HG03442 (cell line): Measurements from ENCODE around the gene AJM1.
"Not testable (repeated sequence)": the region's sequence is repeated elsewhere in the genome, so short reads cannot be mapped to it uniquely, and the experiment has no call there.

Experiments
- ATAC-seq: cut with Tn5 transposase; IDR thresholded peaks from one replicate; pipeline ENCODE4 v1.9.1; 2021; ENCODE audit warnings: mild to moderate bottlenecking, moderate library complexity; ENCODE audit not compliant: unreplicated experiment

AJM1 gene

DNA sequence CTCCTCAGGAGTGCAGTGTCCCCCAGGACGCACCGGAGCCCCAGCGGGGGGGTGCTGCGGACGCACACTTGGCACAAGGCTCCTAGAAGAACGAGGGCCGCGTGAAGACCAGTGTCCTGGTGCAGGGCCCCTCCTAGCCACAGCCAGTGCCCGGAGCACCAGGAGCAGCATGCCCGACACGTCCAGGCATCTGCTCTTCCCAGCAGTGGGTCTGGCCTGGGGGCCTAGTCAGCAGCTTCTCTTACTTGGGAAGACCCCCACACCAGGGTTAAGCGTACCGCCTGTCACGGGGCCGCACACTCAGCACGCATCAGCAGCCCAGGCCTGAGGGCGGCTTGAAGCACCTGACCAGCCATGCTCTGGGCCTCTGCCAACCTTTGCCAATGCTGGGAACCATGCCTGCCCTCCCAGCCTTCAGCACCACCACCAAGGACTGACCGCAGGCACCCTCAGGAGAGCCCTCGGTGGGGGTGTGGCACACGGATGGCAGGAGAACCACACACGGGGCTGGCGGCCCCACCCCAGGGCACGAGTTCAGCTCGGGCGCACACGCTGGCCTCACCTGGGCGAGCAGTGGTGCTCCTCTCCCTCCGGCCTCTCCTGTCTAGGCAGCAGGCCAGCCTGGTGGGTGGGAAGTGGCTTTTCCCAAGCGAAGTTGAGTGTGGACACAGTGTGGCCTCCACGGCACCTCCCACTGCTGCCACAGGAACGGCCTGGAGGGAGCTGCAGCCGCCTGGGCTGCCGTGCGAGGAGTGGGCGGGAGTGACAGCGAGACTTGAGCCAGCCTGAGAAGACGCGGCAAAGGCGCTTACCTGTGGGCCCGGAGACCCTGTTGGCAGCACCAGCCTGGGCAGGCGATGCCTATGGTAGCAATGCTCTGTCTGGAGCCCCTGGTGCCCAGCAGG is 12.0 kb upstream of the AJM1 start:
- no peak for ATAC-seq

DNA sequence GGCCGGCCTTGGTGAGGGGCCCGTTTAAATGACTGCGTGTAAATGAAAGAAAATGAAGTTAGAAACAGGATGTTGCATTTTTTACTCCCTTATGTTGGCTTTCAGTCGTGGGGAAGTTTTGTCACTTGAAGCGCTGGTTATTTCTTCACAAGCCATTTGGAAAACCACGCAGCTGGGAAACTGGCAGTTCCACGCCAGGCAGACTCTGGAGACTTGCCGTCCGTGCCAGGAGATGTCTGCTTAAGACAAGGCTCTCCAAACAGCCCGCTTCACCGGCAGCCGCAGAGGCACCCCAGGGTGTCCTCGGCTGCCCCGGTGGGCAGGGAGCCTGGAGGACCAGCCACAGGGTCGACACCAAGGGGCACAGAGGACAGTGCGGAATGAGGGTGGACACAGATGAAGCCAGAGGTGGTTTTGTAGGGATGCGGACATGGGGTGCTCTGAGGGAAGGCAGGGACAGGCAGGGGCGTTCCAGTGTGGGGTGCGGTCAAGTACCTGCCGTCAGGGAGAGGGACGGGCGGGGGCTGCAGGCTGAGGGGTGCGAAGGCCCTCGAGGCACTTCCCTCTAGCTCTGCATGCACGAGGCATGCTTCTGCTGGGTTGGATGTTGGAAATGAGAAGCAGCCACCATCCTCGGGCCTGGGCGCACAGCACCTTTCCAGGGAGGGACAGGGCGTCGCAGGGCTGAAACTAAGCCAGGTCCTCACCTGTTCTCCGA is 11.1 kb upstream of the AJM1 start:
- ATAC-seq, result no peak

DNA sequence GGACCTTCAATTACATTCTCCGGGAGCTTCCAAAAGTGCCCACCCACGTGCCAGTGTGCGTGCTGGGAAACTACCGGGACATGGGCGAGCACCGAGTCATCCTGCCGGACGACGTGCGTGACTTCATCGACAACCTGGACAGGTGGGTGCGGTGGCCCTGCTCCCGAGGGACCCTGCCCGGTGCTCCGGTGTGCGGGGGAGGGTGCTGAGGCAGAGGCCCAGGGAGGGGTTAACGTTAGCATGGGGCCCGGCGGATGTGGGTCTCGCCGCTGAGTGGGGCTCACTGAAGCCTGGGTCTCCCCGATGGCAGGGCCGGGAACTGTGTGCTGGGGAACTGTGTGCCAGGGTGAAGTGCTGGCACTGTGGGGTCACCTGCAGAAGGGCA is 10.6 kb upstream of the AJM1 start:
- ATAC-seq, result no peak

DNA sequence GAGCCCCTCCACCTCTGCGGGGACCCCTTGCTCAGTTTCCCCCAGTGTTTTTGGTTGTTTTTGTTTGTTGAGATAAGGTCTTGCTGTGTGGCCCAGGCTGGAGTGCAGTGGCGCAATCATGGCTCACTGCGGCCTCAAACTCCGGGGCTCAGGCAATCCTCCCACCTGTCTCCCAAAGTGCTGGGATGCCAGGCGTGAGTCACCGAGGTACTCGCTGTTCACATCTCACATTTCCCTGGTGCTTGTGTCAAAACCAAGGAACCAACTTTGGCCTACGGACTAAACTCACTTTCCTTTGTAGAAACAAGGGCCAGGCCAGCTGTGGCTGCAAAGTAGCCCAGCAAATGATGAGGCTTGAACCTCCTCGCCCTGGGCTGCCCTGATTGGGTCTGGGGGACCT is 9.7 kb upstream of the AJM1 start:
- ATAC-seq, result no peak

DNA sequence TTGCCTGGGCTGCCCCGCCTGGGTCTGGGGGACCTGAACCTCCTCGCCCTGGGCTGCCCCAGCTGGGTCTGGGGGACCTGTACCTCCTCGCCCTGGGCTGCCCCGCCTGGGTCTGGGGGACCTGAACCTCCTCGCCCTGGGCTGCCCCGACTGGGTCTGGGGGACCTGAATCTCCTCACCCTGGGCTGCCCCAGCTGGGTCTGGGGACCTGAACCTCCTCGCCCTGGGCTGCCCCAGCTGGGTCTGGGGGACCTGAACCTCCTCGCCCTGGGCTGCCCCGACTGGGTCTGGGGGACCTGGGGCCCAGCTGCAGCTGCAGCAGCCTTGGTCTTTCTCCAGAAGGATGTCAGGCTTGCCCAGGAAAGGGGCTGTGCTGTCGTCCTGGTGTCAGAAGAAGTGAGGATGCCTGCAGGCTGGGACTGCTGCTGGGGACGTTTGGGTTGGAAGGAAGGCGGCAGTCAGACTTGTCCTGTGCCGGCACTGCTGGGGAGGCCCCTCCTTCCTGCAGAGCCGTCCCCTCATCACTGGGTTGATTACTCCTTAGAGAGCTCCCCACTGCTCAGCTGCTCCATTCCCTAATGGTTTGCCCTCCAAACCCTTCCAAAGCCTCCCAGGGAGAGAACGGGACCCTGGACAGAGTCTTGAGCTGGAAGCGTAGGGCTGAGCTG is 8.8 kb upstream of the AJM1 start:
- not testable (repeated sequence) for ATAC-seq

DNA sequence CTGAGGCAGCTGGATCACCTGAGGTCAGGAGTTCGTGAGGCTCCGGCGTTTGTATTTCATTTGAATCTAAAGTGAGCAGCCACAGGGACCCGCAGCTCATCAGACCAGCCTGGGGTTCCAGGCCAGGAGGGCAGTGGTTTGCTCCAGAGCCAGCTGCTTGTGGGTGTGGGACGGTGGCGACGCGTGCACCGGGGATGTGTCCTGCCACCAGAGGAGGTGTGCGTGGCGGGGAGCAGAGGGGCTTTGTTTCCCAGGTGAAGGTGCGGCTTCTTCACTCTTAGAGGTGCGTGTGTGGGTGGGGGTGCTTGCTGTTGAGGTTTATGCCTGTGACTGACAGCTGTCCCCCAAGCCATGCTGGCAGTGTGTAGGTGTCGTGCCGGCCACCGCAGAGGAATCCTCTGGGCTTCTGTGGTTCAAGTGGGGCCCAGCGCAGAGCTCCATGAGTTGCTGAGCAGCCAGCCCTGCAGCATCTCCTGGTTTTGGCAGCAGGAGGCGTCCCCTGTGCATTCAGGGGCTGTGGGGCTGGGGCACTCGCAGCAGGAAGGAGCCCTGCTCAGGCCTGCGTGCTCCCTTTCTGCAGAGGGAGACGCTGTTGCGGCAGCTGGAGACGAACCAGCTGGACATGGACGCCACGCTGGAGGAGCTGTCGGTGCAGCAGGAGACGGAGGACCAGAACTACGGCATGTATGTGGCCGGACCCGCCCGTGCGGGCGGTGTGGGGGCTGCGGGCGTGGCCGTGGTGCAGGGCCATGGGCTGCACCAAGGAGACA is 6.9 kb upstream of the AJM1 start:
- ATAC-seq, result no peak

DNA sequence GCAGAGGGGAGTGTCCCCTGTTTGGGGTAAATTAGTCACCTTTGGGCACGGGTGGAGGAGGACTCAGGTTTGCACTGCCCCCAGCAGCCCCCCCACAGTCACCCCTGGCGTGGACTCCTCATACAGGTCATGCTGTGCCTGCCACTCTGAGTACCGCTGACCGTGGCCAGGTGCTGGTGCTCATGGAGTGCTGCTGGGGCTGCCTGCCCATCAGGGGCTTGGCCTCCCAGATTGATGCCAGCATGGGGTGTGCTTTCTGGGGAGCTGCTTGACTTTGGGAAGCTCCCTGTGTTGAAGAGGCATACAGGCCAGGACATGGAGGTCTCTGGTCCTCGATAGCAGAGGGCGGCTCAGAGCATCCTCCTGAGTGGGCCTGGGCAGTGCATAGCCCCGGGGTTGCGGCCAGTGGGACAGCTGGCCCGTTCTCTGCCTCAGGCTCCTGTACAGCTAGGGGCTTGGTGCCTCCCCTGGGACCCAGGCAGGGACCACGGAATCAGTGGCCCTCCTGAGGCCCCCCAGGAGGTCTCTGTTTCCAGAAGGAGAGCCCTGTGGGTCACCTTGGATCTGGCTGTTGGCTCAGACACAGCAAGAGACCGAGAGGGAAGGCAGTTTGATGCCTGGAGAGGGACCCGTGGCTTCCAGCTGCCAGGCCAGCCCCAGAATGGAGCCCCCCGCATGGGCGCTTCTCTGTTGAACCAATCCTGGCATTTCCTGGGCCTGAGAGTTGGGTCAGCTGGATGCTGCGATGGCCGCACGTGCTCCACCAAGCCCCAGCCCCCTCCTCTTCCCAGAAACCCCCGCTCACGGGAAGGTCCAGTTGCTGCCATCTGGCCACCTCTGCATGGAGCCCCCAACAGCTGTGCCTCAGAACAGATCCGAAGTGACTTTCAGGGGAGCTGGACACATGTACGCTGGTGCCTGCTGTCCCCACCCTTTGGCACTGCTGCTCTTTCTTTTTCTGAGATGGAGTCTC is 6.1 kb upstream of the AJM1 start:
- ATAC-seq, result no peak

DNA sequence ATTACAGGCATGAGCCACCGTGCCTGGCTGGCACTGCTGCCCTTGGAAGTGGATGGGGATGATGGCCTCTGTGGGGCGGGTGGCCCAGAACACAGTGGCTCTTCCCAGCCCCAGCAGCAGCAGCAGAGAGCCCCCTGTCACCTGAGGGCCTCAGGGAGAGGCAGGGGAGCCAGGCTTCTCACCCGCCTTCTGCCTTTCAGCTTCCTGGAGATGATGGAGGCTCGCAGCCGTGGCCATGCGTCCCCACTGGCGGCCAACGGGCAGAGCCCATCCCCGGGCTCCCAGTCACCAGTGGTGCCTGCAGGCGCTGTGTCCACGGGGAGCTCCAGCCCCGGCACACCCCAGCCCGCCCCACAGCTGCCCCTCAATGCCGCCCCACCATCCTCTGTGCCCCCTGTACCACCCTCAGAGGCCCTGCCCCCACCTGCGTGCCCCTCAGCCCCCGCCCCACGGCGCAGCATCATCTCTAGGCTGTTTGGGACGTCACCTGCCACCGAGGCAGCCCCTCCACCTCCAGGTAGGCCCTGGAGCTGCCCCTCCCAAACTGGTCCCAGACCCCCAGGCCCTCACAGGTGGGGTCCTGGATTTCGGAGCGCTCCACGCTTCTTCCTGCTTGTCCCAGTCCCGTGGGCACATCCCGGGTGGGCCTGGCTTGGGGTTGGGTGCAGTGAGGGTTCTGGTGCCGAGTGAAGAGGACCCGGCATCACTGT is 5.0 kb upstream of the AJM1 start:
- no peak for ATAC-seq

DNA sequence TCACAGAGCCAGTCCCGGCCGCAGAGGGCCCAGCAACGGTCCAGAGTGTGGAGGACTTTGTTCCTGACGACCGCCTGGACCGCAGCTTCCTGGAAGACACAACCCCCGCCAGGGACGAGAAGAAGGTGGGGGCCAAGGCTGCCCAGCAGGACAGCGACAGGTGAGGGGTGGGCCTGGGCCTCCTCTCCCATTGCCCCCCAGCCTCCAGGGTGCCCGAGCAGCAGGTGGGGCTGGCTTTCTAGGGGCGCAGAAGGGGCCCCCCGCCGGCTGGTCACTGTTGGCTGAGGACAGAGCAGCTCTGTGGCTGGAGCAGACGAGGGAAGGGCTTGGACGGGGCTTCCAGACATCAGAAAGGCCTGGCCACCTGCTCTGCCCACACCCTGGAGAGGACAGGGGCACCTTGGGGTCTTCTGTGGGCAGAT is 4.4 kb upstream of the AJM1 start:
- ATAC-seq, result not testable (repeated sequence)

DNA sequence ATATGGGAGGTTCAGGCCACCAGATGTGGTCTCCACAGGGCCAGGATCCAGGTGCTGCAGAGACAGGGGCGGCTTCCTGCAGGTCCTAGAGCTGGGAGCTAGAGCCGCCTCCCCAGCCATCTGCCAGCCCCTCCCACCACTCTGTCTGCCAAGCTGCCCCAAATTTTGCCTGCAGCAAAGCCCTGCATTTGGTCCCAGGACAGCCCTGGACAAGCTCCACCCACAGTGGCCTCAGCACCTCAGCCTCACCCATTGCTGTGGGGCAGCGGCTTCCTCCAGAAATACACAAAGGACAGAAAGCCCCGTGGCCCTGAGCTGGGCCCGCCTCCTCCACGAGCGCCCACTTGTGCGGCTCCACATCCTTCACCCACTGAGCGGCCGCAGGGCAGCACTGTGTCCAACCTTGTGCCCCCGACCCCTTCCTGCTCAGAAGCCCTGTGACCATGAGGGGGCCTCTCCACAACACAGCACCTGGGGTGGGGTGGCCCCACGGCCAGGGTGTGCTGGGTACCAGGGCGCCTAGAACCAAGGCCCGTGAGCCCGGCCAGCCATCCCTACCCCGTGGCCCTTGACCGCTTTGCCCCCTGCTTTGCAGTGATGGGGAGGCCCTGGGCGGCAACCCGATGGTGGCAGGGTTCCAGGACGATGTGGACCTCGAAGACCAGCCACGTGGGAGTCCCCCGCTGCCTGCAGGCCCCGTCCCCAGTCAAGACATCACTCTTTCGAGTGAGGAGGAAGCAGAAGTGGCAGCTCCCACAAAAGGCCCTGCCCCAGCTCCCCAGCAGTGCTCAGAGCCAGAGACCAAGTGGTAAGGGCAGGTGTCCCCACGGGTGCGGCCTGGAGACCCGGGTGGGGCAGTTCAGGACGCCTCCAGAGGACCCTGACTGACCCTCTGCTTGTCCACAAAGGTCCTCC is 3.7 kb upstream of the AJM1 start:
- ATAC-seq, result no peak

DNA sequence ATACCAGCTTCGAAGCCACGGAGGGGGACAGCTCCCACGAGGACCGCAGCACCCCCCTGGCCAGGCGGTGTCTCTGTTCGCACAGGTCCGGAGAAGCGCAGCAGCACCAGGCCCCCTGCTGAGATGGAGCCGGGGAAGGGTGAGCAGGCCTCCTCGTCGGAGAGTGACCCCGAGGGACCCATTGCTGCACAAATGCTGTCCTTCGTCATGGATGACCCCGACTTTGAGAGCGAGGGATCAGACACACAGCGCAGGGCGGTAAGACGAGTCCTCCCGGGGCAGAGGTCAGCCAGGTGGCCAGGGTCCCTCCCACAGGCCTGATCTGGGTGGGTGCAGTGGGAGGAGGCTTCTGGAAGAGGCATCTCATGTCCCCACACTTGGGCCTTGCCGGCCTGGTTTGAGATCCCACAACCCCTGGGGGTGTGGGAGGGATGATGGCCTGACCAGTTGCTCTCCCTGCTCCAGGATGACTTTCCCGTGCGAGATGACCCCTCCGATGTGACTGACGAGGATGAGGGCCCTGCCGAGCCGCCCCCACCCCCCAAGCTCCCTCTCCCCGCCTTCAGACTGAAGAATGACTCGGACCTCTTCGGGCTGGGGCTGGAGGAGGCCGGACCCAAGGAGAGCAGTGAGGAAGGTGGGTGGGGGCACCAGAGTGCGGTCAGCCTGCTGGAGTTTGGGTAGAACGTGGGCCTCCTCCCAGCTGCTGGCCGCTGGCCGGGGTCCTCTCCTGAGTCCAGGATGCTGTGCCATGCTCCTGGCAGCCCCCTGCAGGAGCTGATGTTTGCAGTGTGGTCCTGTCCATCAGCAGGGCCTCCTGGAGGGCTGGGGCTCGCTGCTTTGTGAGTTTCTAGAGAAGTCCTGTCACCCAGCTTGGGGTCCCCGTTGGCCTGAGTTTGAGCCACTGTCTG is 2.8 kb upstream of the AJM1 start:
- ATAC-seq, result no peak

DNA sequence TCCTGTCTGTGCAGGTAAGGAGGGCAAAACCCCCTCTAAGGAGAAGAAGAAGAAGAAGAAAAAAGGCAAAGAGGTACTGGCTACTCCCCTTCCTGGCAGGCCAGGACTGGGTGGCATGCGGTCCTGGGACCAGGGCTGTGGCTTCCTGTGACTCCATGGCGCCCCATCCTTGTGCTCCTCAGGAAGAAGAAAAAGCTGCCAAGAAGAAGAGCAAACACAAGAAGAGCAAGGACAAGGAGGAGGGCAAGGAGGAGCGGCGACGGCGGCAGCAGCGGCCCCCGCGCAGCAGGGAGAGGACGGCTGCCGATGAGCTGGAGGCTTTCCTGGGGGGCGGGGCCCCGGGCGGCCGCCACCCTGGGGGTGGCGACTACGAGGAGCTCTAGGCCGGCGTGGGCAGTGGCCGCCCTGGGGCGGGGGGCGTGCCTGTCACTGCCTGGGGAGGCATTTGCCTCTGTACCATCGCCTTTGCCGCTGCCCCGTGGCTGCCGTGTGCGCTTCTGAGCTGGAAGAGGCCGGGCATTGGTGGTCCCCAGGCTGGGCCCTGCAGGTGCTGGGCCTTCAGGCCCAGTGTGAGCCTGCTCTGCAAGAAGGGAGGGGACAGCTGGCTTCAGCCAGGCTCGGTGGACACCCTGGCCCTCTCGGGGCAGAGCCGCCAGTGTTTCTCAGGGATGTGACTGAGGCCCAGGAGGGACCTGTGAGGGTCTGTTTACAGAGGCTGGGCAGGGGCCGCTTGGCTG is 2.0 kb upstream of the AJM1 start:
- no peak for ATAC-seq

DNA sequence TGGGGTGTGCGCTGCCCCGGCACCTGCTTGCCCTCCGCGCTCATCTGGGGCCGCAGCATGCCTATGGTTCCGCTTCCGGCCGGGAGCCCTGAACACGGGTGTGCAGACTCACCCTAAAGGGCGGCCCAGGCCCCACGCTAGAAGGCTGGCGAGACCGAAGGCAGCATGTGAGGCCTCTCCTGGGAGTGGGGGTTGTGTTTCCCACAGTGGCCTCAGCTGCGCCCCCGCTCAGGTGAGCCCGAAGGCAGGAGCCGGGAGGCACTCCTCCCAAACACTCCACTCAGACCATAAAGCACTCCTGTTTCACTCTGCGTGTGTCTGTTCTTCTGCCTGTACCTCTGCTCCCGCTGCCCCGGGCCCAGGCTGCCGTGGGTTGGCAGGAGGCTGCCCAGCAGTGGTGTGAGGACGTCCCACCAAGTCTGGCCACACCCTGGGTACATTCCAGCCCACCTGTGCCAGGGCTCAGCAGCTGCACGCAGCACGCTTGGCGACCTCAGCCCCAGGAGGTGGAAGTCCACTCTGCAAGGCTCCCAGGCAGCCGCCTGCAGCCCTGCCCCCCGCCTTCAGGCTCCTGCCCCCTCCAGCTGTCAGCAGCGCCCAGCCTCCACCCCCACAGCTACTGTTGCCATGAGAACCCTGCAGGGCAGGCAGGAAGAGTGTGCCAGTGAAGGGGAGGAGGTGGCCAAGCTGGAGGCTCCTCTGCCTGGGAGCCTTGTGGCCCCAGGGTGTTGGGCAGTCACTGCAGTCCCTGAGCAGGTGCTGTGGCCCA is 1.2 kb upstream of the AJM1 start:
- no peak for ATAC-seq

DNA sequence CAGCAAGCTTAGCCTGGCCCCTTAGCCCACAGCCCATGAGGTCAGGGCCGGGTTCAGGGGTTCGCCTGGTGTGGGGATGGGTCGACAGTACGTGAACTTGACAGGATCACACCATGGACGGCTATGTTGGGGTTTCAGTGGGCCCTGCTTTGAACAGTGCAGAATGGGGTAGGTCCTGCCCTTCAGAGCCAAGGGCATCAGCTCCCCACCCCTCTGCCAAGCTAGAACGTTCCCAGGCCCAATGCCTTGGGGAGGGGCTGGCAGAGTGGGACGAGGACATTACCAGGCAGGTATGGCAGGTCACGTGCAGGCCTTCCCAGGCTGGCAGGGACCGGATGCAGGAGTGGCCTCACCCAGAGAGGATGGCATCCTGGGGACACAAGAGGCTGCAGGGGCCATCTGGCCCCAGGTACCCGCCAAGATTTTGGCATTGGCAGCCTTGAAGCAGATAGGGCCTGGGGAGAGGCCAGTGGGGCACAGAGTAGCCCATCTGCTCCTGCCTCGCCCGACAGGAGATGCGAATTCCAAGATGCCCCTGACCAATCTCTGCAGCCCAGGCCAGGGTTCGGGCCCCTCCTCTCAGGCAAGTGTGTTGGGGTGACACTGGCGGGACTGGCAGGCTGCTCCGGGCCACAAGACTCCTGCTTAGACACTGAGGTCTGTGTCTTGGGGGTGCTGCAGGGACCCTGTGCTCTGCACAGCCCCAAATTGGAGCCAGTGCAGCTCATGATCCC is 465 bp upstream of the AJM1 start:
- ATAC-seq, result not testable (repeated sequence)
